ENCODE results near the gene GNE.

The GNE gene

GRCh38 chr9:36164989-36165388 is 93.3 kb downstream of the GNE start:
- no peak overlapping the region for H3K27ac ChIP-seq (ENCODE audit: low read depth, low read length, poor library complexity, severe bottlenecking)
- H3K79me2 ChIP-seq (ENCODE audit: insufficient read depth, low read length): no peaks in the 10 kb centered on the region
- no peaks in the 10 kb centered on the region for H3K9me3 ChIP-seq (ENCODE audit: low read length)
- H4K20me1 ChIP-seq (ENCODE audit: insufficient read depth, low read length): no peaks in the 10 kb centered on the region
- 0 out of 2 replicates have a peak, but pooled peaks cover 9% of the 10 kb centered on the region for H3K27me3 ChIP-seq (ENCODE audit: insufficient read depth, low read length)
- H2AFZ ChIP-seq (ENCODE audit: low read length): no peak overlapping the region
- no peak for TF ChIP-seq CTCF (IDR thresholded peaks at IDR 0.05; ENCODE audit: low read length)
- TF ChIP-seq EZH2 (IDR thresholded peaks at IDR 0.05; ENCODE audit: borderline replicate concordance, low read length): no peak
- H3K36me3 ChIP-seq (ENCODE audit: insufficient read depth, low read length): no peaks in the 10 kb centered on the region
- no peak overlapping the region for H3K4me2 ChIP-seq (ENCODE audit: low read length)
- no peaks in the 10 kb centered on the region for H3F3A ChIP-seq (ENCODE audit: insufficient read depth, low read length)
- peaks cover 9% of the 10 kb centered on the region for H3K4me1 ChIP-seq (ENCODE audit: insufficient read depth, low read length, severe bottlenecking)
- no peak overlapping the region for H3K4me3 ChIP-seq (ENCODE audit: low read depth, low read length, poor library complexity, severe bottlenecking)
- no peaks in the 10 kb centered on the region for H3K9me2 ChIP-seq (ENCODE audit: low read depth, low read length)
- H3K9ac ChIP-seq (ENCODE audit: low read length): no peak overlapping the region

All from OCI-LY1 (cell line).